ENCODE data around the gene TSEN54.

DNA sequence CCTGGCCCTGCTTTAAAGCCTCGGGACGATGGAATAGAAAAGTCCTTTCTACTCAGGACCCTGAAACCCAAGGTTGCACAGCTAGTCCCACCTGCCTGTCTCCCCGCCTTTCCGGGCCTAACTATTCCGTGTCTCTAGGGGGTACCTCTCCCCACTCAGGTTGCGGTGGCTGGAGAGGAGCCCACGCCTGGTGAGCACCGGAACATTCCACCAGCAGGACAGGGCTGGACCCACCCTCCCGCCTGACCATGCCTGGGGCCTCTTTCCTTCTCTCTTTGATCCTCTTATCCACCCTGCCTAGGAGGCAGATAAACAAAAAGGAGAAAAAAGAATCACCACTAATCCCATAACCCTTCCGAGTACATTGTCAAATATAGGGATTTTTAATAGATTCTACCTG lies 20.0 kb downstream of the TSEN54 start:
- TF ChIP-seq CTCF (IDR thresholded peaks at IDR 0.05) (no peak), POLR2AphosphoS5 (IDR thresholded peaks at IDR 0.05; ENCODE audit: low read depth, low read length) (no peak)

All from Panc1 (cell line).